A549 (cell line): Measurements from ENCODE around the gene FAM120A.

Experiments used
- CEBPB ChIP-seq, 2 experiments: fragments of >200 bp in 1 of 2; sonication (Bioruptor Twin) in 1 of 2; formaldehyde crosslinking in 1 of 2; IDR thresholded peaks; 2 replicates each; pipeline ENCODE4 v1.6.1; 2012 to 2016
- CTCF ChIP-seq: fragments of >200 bp; sonication (Bioruptor Twin); formaldehyde crosslinking; IDR thresholded peaks from 3 replicates; pipeline ENCODE4 v1.5.1; 2016
- EHMT2 ChIP-seq: fragments of 200-600 bp; sonication (generic); IDR thresholded peaks from 2 replicates; pipeline ENCODE4 v1.6.1; 2016; ENCODE audit warnings: antibody characterized with exemption, low read depth, mild to moderate bottlenecking, moderate library complexity
- HES2 ChIP-seq: fragments of >200 bp; sonication (Bioruptor Twin); formaldehyde crosslinking; IDR thresholded peaks from 2 replicates; pipeline ENCODE4 v1.6.1; 2016
- JUN ChIP-seq, 2 experiments: fragments of >200 bp; sonication (Bioruptor Twin); formaldehyde crosslinking; IDR thresholded peaks; 2 replicates in 1 of 2; 3 replicates in 1 of 2; pipeline ENCODE4 v1.6.1; 2016 to 2017
- KDM1A ChIP-seq: fragments of 200-600 bp; sonication (generic); IDR thresholded peaks from 2 replicates; pipeline ENCODE4 v1.6.1; 2016; ENCODE audit warnings: low read depth, mild to moderate bottlenecking
- NFE2L2 ChIP-seq: fragments of 150-350 bp; conservative IDR thresholded peaks from 2 replicates; pipeline ENCODE4 v1.6.1; 2014; ENCODE audit warnings: low read length
- PHF8 ChIP-seq: fragments of 200-600 bp; sonication (generic); IDR thresholded peaks from 2 replicates; pipeline ENCODE4 v1.6.1; 2016; ENCODE audit warnings: low read depth, mild to moderate bottlenecking, antibody characterized with exemption, moderate library complexity, borderline replicate concordance
- POLR2A ChIP-seq: IDR thresholded peaks from 2 replicates; pipeline ENCODE4 v1.6.1; 2012; ENCODE audit warnings: mild to moderate bottlenecking, low read length
- SREBF2 ChIP-seq: fragments of 450-650 bp; IDR thresholded peaks from 2 replicates; pipeline ENCODE4 v1.6.1; 2014; ENCODE audit warnings: mild to moderate bottlenecking, moderate library complexity
- ZFP36 ChIP-seq: fragments of 450-650 bp; IDR thresholded peaks from 2 replicates; pipeline ENCODE4 v1.6.1; 2014; ENCODE audit warnings: borderline replicate concordance; ENCODE audit not compliant: partially characterized antibody
- TF ChIP-seq, protein P1 (sequence below): fragments of 200-600 bp; sonication (generic); IDR thresholded peaks from 2 replicates; pipeline ENCODE4 v1.6.1; 2016; ENCODE audit warnings: antibody characterized with exemption, mild to moderate bottlenecking, moderate library complexity
- TF ChIP-seq, protein P2 (sequence below): IDR thresholded peaks from 2 replicates; pipeline ENCODE4 v1.6.1; 2012
- TF ChIP-seq, protein P3 (sequence below): fragments of 150-350 bp; IDR thresholded peaks from 2 replicates; pipeline ENCODE4 v1.6.1; 2014; ENCODE audit warnings: low read depth, mild to moderate bottlenecking, low read length

- no peak for TF ChIP-seq CTCF
- TF ChIP-seq, protein P1, sequence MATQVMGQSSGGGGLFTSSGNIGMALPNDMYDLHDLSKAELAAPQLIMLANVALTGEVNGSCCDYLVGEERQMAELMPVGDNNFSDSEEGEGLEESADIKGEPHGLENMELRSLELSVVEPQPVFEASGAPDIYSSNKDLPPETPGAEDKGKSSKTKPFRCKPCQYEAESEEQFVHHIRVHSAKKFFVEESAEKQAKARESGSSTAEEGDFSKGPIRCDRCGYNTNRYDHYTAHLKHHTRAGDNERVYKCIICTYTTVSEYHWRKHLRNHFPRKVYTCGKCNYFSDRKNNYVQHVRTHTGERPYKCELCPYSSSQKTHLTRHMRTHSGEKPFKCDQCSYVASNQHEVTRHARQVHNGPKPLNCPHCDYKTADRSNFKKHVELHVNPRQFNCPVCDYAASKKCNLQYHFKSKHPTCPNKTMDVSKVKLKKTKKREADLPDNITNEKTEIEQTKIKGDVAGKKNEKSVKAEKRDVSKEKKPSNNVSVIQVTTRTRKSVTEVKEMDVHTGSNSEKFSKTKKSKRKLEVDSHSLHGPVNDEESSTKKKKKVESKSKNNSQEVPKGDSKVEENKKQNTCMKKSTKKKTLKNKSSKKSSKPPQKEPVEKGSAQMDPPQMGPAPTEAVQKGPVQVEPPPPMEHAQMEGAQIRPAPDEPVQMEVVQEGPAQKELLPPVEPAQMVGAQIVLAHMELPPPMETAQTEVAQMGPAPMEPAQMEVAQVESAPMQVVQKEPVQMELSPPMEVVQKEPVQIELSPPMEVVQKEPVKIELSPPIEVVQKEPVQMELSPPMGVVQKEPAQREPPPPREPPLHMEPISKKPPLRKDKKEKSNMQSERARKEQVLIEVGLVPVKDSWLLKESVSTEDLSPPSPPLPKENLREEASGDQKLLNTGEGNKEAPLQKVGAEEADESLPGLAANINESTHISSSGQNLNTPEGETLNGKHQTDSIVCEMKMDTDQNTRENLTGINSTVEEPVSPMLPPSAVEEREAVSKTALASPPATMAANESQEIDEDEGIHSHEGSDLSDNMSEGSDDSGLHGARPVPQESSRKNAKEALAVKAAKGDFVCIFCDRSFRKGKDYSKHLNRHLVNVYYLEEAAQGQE, result no peak
- TF ChIP-seq EHMT2, result no peak
- no peak for TF ChIP-seq PHF8
- TF ChIP-seq CEBPB (IDR thresholded peaks at IDR 0.05), result no peak
- TF ChIP-seq KDM1A, result no peak
- no peak for TF ChIP-seq NFE2L2
- TF ChIP-seq ZFP36, result no peak
- TF ChIP-seq POLR2A, result no peak
- TF ChIP-seq HES2, result no peak
- TF ChIP-seq, protein P2, sequence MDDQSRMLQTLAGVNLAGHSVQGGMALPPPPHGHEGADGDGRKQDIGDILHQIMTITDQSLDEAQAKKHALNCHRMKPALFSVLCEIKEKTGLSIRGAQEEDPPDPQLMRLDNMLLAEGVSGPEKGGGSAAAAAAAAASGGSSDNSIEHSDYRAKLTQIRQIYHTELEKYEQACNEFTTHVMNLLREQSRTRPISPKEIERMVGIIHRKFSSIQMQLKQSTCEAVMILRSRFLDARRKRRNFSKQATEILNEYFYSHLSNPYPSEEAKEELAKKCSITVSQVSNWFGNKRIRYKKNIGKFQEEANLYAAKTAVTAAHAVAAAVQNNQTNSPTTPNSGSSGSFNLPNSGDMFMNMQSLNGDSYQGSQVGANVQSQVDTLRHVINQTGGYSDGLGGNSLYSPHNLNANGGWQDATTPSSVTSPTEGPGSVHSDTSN, result no peak
- TF ChIP-seq JUN (IDR thresholded peaks at IDR 0.05), result no peak
- no peak for TF ChIP-seq SREBF2
- TF ChIP-seq, protein P3, sequence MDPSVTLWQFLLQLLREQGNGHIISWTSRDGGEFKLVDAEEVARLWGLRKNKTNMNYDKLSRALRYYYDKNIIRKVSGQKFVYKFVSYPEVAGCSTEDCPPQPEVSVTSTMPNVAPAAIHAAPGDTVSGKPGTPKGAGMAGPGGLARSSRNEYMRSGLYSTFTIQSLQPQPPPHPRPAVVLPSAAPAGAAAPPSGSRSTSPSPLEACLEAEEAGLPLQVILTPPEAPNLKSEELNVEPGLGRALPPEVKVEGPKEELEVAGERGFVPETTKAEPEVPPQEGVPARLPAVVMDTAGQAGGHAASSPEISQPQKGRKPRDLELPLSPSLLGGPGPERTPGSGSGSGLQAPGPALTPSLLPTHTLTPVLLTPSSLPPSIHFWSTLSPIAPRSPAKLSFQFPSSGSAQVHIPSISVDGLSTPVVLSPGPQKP, result no peak
Measured at GRCh38 chr9:93603906-93604326, 152.4 kb downstream of the FAM120A start.
